Brain microvascular endothelial cell (primary cell): ENCODE measurements around the gene MS4A10.

Experiments
- DNase-seq: peaks from one replicate; pipeline ENCODE4 v3.0.0-alpha.2; 2020
- H3K27ac ChIP-seq: fragments of 250-450 bp; sonication (Bioruptor Pico); 2 replicates; pipeline ENCODE4 v1.5.1; 2020; ENCODE audit warnings: mild to moderate bottlenecking, moderate library complexity
- H3K27me3 ChIP-seq: fragments of 250-450 bp; sonication (Bioruptor Pico); replicated peaks from 2 replicates; pipeline ENCODE4 v1.5.1; 2020; ENCODE audit warnings: mild to moderate bottlenecking
- H3K36me3 ChIP-seq: fragments of 250-450 bp; sonication (Bioruptor Pico); replicated peaks from 2 replicates; pipeline ENCODE4 v1.5.1; 2020; ENCODE audit warnings: mild to moderate bottlenecking
- H3K4me3 ChIP-seq: 2 replicates; pipeline ENCODE4 v1.5.1; 2011; ENCODE audit warnings: low read depth, mild to moderate bottlenecking, control low read depth, low read length, moderate library complexity
- in situ Hi-C: cut with HindIII; loops from 2 replicates; pipeline ENCODE4 v1.10.0; 2017; ENCODE audit warnings: low sequenced_read_pairs, low pct_ligation_motif_present
- TF ChIP-seq, protein P1 (sequence below): IDR thresholded peaks from 2 replicates; pipeline ENCODE4 v1.5.1; 2011; ENCODE audit warnings: low read depth, mild to moderate bottlenecking, moderate library complexity, low read length, control low read depth, inconsistent platforms; ENCODE audit errors: missing control alignments

The MS4A10 gene

DNA sequence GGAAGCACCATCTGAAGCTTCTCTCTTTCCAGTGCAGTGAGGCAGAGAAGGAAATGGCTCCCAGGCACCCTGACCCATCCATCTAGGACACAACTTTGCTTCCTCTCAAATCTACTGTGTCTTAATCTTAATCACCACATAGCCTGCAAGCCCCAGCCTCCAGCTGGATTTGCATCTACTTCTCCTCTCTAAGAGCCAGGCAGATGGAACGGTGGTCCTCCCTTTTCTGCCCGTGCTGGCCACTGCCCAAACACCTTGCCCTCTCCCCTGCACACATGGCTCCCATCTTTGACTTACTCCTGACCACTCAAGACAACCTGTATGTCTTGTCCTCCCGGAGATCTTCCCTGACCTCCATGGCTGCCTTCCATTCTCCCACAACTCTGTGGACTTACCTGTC is 7.4 kb downstream of the MS4A10 start:
- DNase-seq = no peak
- Histone ChIP-seq H3K27ac (no peak overlapping the region), H3K36me3 (no peaks in the 10 kb centered on the region), H3K4me3 (no peak overlapping the region), H3K27me3 (no peaks in the 10 kb centered on the region)
- in situ Hi-C loops = no loop called here
- TF ChIP-seq, protein P1, sequence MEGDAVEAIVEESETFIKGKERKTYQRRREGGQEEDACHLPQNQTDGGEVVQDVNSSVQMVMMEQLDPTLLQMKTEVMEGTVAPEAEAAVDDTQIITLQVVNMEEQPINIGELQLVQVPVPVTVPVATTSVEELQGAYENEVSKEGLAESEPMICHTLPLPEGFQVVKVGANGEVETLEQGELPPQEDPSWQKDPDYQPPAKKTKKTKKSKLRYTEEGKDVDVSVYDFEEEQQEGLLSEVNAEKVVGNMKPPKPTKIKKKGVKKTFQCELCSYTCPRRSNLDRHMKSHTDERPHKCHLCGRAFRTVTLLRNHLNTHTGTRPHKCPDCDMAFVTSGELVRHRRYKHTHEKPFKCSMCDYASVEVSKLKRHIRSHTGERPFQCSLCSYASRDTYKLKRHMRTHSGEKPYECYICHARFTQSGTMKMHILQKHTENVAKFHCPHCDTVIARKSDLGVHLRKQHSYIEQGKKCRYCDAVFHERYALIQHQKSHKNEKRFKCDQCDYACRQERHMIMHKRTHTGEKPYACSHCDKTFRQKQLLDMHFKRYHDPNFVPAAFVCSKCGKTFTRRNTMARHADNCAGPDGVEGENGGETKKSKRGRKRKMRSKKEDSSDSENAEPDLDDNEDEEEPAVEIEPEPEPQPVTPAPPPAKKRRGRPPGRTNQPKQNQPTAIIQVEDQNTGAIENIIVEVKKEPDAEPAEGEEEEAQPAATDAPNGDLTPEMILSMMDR = no peak

DNA sequence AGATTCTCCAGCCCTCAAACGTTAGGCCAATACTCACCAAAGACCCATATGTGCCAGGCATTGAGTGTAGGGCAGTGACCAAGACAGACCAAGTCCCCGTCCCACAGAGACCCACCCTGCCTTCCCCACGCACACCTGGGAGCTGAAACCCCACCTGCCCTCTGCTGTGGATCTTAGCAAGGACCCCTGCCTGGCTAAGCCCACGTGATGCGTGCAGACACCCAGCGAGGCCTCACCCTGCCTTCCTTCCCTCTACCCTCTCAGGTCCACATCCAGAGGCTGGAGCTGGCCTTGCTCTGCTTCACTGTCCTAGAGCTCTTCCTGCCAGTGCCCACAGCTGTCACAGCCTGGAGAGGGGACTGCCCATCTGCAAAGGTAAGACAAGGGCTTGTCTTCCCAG is 10.2 kb downstream of the MS4A10 start:
- Histone ChIP-seq H3K27ac (no peak overlapping the region), H3K4me3 (no peak overlapping the region), H3K36me3 (no peaks in the 10 kb centered on the region), H3K27me3 (peaks cover 5% of the 10 kb centered on the region)
- DNase-seq = no peak
- TF ChIP-seq, protein P1 = no peak
- in situ Hi-C loops = no loop called here

DNA sequence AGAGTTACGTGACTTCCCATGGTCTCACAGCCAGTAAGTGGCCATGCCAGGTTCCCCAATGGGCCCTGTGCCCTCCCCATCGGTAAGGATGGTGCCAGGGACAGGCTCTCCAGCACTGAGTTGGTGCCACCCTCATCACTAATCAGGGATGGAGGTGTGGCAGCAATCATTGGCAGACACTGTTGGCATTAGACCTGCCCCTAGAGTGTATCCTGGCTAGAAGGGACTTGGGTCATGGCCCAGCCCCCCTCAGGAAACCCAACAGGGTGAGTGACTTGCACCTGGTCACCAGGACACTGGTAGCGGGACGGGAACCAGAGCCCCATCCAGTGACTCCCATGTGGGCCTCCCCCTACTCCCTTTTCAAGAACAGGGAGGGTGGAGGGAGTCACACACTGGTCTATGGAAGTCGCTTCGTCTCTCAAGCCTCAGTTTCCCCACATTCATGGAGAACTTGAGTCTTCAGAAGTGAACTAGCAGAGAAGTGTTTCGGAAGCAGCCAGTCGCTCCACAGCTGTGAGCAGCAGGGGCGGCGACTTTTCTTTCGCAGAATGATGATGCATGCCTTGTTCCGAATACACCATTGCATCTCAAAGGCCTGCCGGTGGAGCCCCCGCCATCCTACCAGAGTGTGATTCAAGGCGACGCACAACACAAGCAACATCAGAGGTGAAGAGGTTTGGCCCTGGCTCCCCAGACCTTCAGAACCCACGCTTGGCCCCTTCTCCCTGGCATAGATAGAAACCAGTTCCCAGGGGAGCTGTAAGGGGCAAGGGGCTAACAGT is 12.9 kb downstream of the MS4A10 start:
- H3K4me3 ChIP-seq = no peak overlapping the region
- peaks cover 5% of the 10 kb centered on the region for H3K27me3 ChIP-seq
- no peak overlapping the region for H3K27ac ChIP-seq
- DNase-seq = no peak
- TF ChIP-seq, protein P1 = no peak
- in situ Hi-C loops = no loop called here
- no peaks in the 10 kb centered on the region for H3K36me3 ChIP-seq

DNA sequence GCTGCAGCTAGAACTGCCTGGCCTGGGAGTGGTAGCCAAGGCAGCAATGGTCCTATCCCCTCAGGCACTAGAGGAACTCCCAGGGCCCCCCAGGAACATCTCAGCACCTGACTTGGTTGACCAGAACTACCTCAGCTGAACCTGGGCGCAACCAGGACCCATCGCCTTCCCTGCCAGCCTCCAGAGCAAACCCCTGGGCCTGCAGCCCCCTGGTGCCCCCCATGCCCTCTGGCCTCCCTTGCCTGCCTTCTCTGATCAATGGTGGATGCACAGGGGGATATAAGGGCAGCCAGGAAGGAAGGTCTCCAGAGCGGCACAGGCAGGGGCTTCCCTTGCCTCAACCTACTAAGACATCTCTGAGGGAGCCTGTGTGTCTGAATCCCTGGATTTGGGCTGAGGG is 13.5 kb downstream of the MS4A10 start:
- no peak for DNase-seq
- in situ Hi-C loops = no loop called here

DNA sequence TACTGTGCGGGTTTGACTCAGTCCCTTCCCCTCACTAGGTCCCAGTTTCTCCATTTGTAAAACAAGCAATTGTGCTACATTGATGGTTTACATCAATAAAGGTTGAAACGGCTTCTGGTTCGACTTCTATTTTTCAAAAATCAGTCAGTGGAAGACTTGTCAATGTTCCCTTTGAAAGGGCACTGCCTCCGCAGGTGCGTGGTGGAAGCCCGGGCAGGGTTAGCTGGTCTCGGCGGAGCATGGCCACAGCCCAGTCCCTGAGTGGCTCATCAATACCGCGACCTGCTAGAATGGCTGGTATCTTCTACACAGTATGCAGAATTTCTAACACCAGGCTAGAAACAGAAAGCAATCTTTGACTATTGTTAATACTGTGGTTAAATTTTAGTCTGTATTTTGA is 16.1 kb downstream of the MS4A10 start:
- Histone ChIP-seq H3K36me3 (no peaks in the 10 kb centered on the region), H3K4me3 (no peak overlapping the region), H3K27me3 (peaks cover 5% of the 10 kb centered on the region), H3K27ac (no peak overlapping the region)
- no peak for DNase-seq
- in situ Hi-C loops = no loop called here
- TF ChIP-seq, protein P1 = no peak

More for the DNA sequence above, 13.5 kb downstream of the MS4A10 start:
- H3K36me3 ChIP-seq = no peaks in the 10 kb centered on the region
- no peak overlapping the region for H3K4me3 ChIP-seq
- H3K27ac ChIP-seq = no peak overlapping the region
- TF ChIP-seq, protein P1 = no peak
- peaks cover 5% of the 10 kb centered on the region for H3K27me3 ChIP-seq
